ENCODE measurements around the gene SLC37A3. TPM values are rescaled to one million over a fixed set of nuclear protein-coding genes. Genes with fewer than 3 reads are reported as not detected.

SLC37A3 gene
- total RNA-seq, 1 experiment from 2014 or later: 57.8 TPM

DNA sequence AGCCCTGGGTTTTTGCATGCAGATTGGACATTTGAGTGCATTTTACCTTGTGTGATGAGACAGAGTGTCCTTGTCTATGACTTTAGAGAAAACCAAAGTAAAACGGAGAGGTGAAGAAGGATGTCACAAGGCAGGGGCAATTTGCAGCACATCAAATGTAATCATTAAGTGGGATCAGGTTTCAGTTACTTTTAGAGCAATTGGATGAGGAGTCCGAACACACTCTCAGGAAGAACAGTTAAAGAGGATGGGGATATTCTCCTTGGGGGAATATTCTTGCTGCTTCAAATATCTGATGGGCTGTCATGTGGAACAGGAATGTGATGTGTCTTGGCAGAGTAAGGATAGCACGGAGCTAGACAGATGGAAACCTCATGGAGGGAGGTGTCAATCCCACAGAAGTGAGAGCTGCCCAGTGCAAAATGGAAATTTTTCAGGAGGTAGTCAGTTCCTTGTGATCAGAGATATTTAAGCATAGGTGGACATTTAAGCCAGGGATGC, 6.3 kb upstream of the SLC37A3 start:
- in situ Hi-C loops (cut with HindIII; ENCODE audit: low pct_unique_long_range_greater_than_20kb, low sequenced_read_pairs): no loop called here
- H3K9me3 ChIP-seq (ENCODE audit: control insufficient read depth, insufficient read depth, low read depth, low read length): no peaks in the 10 kb centered on the region
- CTCF ChIA-PET: no interaction called here
- H3K4me1 ChIP-seq (ENCODE audit: control insufficient read depth, insufficient read depth, low read length): peaks cover 19% of the 10 kb centered on the region
- ATAC-seq (peak; percentile 67), DNase-seq (ENCODE audit: low read depth, low spot score) (no peak)
- H3K36me3 ChIP-seq (ENCODE audit: control insufficient read depth, insufficient read depth, low read length): no peaks in the 10 kb centered on the region
- H3K4me3 ChIP-seq (ENCODE audit: low read depth in 2 of 2, low read length in 2 of 2): peak overlapping the region in 1 of 2 experiments; percentile 59; a peak in 3 of 4 replicates
- no TSS peak for BruUV-seq (replicated peaks)
- no peaks in the 10 kb centered on the region for H3K27me3 ChIP-seq (ENCODE audit: control insufficient read depth, insufficient read depth, low read length)
- POLR2A ChIA-PET: interaction anchor here (0.6 kb wide), 1 partner anchor 23 kb away, joined by 6 read pairs; no protein-coding TSS in a partner anchor
- intact Hi-C loops (cut with micrococcal nuclease; ENCODE audit: unreplicated experiment): no loop called here
- peak overlapping the region; percentile 56; the same call in 1 of the 2 replicates for H3K27ac ChIP-seq (ENCODE audit: low read length)
- TF ChIP-seq, protein P1, sequence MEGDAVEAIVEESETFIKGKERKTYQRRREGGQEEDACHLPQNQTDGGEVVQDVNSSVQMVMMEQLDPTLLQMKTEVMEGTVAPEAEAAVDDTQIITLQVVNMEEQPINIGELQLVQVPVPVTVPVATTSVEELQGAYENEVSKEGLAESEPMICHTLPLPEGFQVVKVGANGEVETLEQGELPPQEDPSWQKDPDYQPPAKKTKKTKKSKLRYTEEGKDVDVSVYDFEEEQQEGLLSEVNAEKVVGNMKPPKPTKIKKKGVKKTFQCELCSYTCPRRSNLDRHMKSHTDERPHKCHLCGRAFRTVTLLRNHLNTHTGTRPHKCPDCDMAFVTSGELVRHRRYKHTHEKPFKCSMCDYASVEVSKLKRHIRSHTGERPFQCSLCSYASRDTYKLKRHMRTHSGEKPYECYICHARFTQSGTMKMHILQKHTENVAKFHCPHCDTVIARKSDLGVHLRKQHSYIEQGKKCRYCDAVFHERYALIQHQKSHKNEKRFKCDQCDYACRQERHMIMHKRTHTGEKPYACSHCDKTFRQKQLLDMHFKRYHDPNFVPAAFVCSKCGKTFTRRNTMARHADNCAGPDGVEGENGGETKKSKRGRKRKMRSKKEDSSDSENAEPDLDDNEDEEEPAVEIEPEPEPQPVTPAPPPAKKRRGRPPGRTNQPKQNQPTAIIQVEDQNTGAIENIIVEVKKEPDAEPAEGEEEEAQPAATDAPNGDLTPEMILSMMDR (IDR thresholded peaks at IDR 0.05): no peak

DNA sequence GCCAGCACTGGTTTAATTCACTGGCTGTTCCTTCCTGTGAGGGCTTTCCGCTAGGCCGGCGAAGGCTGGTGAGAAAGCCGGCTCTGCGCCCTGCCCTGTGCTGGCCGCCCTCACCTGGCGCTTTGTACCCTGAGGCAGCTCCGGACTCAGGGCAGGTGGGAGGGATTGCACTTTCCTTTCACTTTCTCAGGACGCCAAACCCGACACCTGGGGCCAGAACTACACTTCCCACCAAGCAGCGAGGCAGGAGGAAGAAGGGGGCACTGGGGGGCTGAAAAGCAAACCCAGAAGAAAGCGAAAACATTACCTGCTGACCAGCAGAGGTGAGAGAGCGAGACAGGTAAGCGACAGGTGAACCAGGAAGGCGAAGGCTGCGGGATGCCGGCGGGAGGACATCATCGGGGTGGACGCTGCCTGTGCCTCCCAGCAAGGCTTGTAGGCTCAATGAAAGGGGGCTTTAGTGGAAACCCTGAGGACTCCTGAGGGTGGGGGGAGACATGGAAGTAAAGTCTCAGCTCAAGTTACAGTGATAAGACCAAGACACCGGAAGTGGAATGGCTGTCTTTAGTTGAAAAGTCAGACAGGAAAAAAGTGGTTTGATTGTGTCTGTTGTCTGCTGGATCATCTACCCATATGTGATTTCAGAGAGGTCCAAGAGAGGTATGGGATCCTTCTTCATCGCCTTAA, 5.7 kb upstream of the SLC37A3 start, which contains the start of gene RAB19:
TSS of gene RAB19 (plus strand) at position 181 of the 687 bp plus-strand sequence. CDS start 3,589 bp downstream, outside the sequence.
- no peaks in the 10 kb centered on the region for H3K9me3 ChIP-seq (ENCODE audit: control insufficient read depth, insufficient read depth, low read depth, low read length)
- DNase-seq (ENCODE audit: low read depth, low spot score): no peak
- in situ Hi-C loops (cut with HindIII; ENCODE audit: low pct_unique_long_range_greater_than_20kb, low sequenced_read_pairs) (no loop called here), intact Hi-C loops (cut with micrococcal nuclease; ENCODE audit: unreplicated experiment) (no loop called here)
- CTCF ChIA-PET: no interaction called here
- H3K4me1 ChIP-seq (ENCODE audit: control insufficient read depth, insufficient read depth, low read length): peaks cover 19% of the 10 kb centered on the region
- H3K27ac ChIP-seq (ENCODE audit: low read length): peak within 1 kb of the TSS; percentile 56
- POLR2A ChIA-PET: no interaction called here
- no peaks in the 10 kb centered on the region for H3K36me3 ChIP-seq (ENCODE audit: control insufficient read depth, insufficient read depth, low read length)
- TF ChIP-seq TCF7L2 (IDR thresholded peaks at IDR 0.05; ENCODE audit: low read depth, low read length) (no peak), SIN3A (IDR thresholded peaks at IDR 0.05; ENCODE audit: borderline replicate concordance, insufficient read depth, low read depth, low read length) (no peak), POLR2AphosphoS5 (IDR thresholded peaks at IDR 0.05; ENCODE audit: low read depth, low read length) (no peak)
- TF ChIP-seq, protein P2, sequence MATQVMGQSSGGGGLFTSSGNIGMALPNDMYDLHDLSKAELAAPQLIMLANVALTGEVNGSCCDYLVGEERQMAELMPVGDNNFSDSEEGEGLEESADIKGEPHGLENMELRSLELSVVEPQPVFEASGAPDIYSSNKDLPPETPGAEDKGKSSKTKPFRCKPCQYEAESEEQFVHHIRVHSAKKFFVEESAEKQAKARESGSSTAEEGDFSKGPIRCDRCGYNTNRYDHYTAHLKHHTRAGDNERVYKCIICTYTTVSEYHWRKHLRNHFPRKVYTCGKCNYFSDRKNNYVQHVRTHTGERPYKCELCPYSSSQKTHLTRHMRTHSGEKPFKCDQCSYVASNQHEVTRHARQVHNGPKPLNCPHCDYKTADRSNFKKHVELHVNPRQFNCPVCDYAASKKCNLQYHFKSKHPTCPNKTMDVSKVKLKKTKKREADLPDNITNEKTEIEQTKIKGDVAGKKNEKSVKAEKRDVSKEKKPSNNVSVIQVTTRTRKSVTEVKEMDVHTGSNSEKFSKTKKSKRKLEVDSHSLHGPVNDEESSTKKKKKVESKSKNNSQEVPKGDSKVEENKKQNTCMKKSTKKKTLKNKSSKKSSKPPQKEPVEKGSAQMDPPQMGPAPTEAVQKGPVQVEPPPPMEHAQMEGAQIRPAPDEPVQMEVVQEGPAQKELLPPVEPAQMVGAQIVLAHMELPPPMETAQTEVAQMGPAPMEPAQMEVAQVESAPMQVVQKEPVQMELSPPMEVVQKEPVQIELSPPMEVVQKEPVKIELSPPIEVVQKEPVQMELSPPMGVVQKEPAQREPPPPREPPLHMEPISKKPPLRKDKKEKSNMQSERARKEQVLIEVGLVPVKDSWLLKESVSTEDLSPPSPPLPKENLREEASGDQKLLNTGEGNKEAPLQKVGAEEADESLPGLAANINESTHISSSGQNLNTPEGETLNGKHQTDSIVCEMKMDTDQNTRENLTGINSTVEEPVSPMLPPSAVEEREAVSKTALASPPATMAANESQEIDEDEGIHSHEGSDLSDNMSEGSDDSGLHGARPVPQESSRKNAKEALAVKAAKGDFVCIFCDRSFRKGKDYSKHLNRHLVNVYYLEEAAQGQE (IDR thresholded peaks at IDR 0.05; ENCODE audit: insufficient read depth in 1 of 2, low read depth in 2 of 2, low read length in 1 of 2): no peak
- TF ChIP-seq, protein P1 (IDR thresholded peaks at IDR 0.05): no peak
- ATAC-seq: peak; percentile 57
- H3K27me3 ChIP-seq (ENCODE audit: control insufficient read depth, insufficient read depth, low read length): no peaks in the 10 kb centered on the region
- no TSS peak for BruUV-seq (replicated peaks)
- peak within 1 kb of the TSS; percentile 36 to 59 for H3K4me3 ChIP-seq (ENCODE audit: low read depth in 2 of 2, low read length in 2 of 2)
